NCI-H128 (cell line): ENCODE data around the gene CLCF1.

Source experiments
- DNase-seq: peaks from one replicate; lab custom pipeline; 2025; ENCODE audit not compliant: unreplicated experiment; lab: John Stamatoyannopoulos, UW

Gene CLCF1

GRCh38 chr11:67396587-67397389, 23.4 kb upstream of the CLCF1 start:
- DNase-seq = no peak

DNA sequence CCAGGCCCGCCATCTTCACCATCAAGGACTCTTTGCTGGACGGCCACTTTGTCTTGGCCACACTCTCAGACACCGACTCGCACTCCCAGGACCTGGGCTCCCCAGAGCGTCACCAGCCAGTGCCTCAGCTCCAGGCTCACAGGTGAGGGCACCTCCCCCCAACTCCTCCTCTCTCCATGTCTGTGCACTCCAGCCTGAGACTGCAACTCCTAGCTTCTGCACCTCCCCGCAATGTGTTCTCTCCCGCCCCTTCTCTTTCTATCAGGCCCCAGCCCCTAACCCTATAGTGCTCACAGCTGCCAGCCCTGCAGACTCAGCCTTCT, 22.8 kb upstream of the CLCF1 start:
- DNase-seq = no peak

- DNase-seq = no peak
Observed at GRCh38 chr11:67395555-67396258, 22.3 kb upstream of the CLCF1 start.

GRCh38 chr11:67393990-67394389, 20.6 kb upstream of the CLCF1 start:
- DNase-seq = no peak

GRCh38 chr11:67393437-67393836, 20.0 kb upstream of the CLCF1 start:
- DNase-seq = no peak

DNA sequence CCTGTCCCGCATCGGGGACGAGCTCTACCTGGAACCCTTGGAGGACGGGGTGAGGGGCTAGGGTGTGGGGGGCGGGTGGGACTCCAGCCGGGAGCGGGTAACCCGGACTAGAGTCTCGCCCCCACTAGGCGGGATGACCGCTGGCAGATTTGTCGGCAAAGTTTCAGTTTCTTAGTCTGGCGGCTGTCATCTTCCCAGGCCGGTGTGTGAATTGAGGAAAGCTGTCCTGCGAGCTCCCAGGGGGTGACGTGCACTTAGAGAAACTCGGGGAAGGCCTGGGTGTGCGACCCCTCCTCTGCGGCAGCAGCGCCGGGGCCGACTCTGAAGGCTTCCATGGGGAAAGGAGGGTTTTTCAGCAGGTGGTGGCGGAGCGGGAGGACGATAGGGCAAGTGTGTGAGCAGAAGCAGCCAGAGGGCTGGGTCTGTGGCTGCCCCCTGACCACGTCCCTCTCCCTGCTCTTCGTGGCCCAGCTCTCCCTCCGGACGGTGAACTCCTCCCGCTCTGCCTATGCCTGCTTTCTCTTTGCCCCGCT, 18.9 kb upstream of the CLCF1 start:
- no peak for DNase-seq

DNA sequence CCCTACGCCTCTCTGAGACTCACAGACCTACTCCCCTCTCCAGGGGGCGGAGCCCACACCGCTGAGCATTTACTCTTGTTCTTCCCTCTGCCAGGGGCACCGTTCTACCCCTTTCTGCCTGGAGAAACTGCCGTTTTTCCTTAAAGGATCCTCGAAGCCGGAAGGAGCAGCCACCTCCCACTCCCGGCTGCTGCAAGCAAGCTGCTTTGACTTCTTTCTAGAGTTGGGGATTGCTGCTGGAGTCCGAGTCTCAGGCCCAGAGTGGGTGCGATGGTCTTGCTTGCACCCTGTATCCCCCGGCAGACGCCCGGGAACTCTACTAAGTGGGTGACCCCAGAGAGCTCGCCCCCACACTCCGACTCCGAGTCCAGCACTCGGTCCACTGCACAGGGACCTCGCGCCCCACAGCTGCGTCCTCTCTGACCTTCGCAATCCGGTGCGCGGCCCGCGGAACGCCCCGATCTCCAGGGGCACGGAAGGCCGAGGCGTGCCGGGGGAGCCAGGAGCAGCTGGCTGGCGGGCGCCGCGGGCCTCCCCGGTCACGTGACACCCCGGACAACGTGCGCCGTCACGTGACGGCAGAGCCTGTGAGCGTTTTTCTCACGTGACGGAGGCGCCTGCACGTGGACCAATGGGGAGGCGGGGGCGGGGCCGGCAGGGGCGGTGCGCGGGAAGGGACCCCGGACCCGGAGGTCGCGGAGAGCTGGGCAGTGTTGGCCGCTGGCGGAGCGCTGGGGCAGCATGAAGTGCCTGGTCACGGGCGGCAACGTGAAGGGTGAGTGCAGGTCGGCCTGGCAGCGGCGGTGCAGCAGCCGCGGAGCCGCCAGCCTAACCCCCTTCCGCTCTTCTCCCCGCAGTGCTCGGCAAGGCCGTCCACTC, 18.1 kb upstream of the CLCF1 start, which contains the start of gene RAD9A:
Gene RAD9A, plus strand, starts transcription at position 683 of the 879 bp plus-strand sequence. Its CDS starts 59 bp downstream, at position 742.
- peak; percentile 88 for DNase-seq

- no peak for DNase-seq
Observed at GRCh38 chr11:67390947-67391303, 17.5 kb upstream of the CLCF1 start.

GRCh38 chr11:67389477-67389876, 16.1 kb upstream of the CLCF1 start:
- DNase-seq = no peak

GRCh38 chr11:67387518-67387917, 14.1 kb upstream of the CLCF1 start:
- DNase-seq = no peak

GRCh38 chr11:67387069-67387468, 13.7 kb upstream of the CLCF1 start:
- DNase-seq = no peak

GRCh38 chr11:67384851-67385366, 11.5 kb upstream of the CLCF1 start:
- DNase-seq = no peak

GRCh38 chr11:67382276-67383136, 9.1 kb upstream of the CLCF1 start:
- DNase-seq = peak; percentile 48

DNA sequence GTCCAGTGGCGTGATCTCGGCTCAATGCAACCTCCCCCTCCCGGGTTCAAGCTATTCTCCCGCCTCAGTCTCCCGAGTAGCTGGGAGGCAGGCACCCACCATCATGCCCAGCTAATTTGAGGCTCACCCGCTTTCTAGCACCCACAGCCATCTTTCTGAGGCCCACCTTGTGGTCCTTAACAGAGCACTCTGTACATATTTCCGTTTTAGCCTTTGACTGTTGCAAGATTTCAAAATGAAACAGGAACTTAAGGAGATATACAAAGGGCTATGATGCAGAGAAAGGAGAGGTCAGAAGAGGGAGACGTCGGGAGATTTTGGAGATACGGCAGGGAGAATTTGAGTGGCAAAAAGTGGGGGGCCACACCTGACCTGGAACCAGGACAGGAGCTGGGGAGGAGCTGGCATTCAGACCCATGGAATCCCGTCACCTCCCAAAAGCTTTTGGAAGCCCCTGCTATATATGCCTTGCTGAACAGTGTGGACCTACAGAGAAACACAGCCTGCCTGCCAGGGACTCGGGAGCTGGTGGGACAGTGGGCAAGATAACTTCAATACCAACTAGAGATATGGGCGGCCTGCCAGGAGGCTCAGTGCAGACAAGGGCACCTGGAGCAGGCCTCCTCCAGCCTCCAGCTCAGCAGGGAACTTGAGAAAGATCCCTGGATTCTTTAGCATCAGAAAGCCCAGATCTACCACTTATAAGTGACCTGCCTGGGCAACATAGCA, 8.0 kb upstream of the CLCF1 start:
- no peak for DNase-seq

DNA sequence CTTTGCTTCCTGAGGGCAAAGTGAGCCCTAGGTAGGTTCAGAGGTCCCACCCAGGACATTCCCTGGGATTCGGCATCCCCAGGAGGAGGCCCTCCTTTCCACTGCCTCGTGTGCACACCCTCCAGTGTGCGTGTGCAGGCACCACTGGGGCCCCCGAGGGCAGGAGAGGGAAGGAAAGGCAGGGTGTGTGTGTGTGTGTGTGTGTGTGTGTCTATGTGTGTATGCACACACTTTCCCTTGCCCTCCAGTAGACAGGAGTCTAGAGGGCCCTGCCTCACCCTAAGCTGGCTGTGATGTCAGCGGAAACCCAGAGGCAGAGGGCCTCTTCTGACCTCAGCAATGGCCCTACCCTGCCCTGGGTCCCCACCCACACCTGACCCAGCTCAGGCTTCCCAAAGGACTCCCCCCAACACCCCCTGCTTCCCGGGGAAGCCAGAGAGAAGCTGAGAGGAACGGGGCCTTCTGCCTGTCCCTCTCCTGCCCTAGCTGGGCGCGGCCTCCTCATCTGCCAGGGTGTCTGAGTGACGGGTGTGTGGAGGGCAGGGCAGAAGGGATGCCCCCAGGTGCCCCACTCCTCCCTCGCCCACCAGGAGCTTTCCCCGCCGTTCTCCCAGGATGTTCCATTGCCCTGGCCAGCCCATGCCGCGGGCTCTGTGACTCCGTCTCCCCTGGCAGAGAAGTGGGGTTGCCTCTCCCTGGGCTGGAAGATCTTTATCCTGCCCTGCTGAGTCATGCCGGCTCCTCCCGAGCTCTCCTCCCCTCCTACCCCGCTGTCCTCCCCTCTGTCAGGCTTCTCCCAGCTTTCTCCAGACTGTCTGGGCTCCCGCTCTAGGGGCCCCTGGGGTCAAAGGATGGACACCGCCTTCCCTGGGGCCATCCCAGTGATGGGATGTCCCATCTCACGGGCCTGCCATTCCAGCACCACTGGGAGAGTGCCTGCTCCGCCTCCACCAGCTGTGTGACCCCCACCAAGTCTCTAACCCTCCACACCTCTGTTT, 6.0 kb upstream of the CLCF1 start:
- no peak for DNase-seq

DNA sequence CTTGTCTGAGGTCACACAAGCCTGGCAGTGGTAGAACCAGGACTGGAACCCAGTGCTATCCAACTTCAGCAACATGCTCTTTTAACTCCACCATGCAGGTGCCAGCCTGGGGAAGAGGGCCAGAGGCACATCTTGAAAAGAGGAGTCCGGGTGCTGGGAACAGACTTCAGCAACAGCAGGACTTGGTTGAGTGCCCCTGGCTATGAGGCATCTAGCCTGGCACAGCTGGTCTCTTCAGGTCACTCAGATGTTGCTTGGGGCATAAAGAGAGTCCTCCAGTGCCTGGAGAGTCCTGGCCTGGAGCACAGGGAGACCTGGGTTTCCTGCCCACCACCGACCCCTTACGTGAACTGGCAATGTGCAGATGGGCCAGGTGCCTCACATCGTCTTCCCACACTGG, 5.1 kb upstream of the CLCF1 start:
- DNase-seq = no peak

DNA sequence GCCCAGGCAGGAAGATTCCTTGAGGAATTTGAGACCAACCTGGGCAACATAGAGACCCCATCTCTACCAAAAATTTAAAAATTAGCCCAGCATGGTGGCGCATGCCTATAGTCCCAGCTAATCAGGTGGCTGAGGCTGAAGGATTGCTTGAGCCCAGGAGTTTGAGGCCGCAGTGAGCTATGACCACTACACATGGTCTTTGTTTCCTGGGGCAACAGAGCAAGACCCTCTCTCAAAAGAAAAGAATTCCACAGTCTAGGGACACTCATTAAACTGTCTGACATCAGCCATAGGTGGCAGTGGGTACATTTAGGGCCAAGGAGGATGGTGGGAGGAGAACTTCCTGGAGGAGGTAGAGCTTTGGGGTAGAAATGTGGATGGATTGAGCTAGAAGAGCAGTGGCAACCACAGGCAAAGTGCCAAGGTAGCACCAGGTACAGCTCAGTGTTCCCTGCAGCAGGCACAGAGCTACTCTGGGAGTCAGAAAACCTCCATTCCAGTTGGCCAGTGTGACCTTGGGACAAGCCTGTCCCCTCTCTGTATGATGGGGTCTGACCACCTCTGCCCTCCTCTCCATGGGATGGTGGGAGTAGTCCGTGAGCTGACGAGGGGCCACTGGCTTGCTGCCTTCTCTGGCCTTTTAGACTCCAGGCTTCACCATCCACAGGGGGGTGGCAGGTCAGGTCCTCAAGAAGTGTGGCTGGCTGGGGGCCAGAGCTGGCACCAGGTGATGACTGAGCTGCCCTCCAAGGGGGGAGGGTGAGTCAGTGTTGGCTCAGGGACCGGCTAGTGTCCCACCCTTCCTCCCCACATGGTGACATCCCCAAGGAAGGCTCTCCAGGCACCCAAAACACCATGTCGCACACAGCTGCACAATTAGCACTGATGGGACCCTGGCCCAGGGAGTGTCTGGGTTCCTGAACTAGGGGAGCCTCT, 3.7 kb upstream of the CLCF1 start:
- no peak for DNase-seq
